HG03097 (cell line): ENCODE results near the gene CENATAC.
"Not testable (repeated sequence)": the region's sequence is repeated elsewhere in the genome, so short reads cannot be mapped to it uniquely, and the experiment has no call there.

Source experiments
- ATAC-seq: cut with Tn5 transposase; IDR thresholded peaks from one replicate; pipeline ENCODE4 v1.9.1; 2021; ENCODE audit not compliant: unreplicated experiment, low FRiP score

CENATAC gene

DNA sequence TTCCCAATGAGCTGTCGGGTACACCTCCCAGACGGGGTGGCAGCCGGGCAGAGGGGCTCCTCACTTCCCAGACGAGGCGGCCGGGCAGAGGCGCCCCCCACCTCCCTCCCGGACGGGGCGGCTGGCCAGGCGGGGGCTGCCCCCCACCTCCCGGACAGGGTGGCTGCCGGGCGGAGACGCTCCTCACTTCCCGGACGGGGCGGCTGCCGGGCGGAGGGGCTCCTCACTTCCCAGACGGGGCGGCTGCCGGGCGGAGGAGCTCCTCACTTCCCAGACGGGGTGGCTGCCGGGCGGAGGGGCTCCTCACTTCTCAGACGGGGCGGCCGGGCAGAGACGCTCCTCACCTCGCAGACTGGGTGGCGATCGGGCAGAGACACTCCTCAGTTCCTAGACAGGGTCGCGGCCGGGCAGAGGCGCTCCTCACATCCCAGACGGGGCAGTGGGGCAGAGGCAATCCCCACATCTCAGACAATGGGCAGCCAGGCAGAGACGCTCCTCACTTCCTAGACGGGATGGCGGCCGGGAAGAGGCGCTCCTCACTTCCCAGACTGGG, 6.4 kb upstream of the CENATAC start:
- not testable (repeated sequence) for ATAC-seq

DNA sequence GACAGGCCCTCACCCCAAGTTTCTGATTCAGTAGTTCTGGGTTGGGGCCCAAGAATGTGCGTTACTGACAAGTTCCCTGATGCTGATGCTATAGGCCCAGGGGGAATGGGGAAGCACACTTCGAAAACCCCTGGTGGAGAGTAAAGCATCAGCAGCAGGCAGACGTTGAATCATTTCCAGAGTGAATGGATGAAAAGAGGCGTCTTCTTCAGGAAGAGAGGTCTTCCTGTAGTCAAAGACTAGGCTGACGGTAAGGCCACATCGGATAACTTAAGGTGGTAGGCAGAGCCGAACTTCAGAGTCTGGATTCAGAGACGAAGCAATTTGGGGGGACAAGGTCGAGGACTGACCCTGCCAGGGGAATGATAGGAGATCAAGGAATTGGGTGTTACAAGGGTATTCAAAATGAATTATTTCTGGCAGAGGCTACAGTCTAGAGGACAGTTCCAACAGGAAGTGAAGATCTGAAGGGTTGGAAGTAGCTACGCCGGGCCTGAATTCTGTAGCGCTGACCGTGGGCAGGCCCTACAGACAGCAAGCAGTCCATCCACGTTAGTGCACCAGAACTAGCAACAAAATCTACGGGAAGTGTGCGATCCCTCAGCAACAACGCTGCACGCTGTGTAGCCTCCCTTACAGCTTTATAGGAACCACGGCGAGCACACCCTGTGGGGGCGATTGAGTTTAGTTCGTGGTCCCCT, 862 bp upstream of the CENATAC start:
- peak; percentile 3 for ATAC-seq

DNA sequence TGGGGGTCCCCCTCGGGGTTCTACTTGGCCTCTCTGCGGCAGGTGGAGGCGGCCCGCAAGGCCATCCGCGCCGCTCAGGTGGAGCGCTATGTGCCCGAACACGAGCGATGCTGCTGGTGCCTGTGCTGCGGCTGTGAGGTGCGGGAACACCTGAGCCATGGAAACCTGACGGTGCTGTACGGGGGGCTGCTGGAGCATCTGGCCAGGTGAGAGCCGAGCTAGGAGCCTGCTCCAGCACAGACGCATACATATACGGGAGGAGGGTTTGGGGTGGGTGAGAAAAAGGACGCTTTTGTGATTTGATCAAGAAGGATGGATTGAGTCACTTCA, 415 bp downstream of the CENATAC start:
- ATAC-seq: no peak

DNA sequence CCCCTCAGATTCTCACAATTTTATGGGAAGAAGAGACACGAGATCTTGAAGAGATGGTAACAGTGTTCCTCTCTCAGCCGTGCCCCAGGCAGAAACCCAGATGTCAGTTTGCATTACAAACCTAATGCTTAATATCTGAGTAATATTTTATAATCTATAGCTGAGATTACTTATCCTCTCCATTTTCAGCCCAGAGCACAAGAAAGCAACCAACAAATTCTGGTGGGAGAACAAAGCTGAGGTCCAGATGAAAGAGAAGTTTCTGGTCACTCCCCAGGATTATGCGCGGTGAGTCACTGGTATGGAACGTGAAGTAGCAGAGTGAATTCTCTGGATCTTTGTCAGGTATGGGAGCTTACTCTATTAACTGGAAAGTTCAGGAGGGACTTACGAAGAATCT, 884 bp downstream of the CENATAC start:
- no peak for ATAC-seq

DNA sequence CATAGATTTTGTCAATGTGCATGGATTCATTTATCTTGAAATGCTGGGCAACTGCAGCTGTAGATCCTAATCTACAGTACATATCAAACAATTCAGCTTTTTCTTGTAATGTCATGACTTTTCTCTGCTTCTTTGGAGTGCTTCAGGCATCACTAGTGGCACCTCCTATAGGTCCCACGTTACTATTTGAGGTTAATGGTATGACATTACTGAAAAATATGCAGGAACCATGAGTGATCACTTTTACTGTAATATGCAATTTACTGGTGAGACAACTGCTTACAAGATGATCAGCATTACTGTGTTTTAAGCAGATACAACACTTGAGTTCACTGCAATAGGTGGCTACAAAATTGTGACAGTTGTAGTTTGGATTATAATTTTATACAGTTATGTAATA, 3.0 kb downstream of the CENATAC start:
- no peak for ATAC-seq

DNA sequence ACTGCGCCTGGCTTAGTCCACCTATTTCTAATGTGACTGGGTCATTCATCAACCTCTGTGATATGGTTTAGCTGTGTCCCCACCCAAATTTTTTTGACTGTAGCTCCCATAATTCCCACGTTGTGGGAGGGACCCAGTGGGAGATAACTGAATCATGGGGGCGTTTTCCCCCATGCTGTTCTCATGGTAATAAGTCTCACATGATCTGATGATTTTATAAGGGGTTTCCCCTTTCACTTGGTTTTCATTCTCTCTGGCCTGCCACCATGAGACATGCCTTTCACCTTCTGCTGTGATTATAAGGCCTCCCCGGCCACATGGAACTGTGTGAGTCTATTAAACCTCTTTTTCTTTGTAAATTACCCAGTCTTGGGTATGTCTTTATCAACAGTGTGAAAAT, 8.7 kb downstream of the CENATAC start:
- no peak for ATAC-seq

DNA sequence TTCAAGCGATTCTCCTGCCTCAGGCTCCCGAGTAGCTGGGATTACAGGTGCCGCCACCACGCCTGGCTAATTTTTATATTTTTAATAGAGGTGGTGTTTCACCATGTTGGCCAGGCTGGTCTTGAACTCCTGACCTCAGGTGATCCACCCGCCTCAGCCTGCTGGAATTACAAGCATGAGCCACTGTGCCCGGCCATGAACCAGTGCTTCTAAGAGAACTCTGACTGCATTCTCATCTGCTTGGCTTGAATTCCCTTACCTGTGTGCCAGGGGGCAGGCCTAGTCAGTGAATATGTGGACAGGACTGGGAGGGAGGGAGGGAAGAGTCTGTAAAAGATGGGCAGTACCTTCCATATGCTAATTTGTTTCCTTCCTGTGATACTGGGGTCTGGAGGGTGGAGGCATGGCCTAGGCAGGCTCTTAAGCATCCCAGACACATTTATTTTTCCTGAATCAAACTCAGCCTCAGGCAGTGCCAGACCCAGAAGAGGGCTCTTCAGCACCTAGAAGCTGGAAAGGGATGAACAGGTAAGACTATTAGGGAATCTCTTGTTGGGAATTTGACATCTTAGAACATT, 13.6 kb downstream of the CENATAC start:
- no peak for ATAC-seq

DNA sequence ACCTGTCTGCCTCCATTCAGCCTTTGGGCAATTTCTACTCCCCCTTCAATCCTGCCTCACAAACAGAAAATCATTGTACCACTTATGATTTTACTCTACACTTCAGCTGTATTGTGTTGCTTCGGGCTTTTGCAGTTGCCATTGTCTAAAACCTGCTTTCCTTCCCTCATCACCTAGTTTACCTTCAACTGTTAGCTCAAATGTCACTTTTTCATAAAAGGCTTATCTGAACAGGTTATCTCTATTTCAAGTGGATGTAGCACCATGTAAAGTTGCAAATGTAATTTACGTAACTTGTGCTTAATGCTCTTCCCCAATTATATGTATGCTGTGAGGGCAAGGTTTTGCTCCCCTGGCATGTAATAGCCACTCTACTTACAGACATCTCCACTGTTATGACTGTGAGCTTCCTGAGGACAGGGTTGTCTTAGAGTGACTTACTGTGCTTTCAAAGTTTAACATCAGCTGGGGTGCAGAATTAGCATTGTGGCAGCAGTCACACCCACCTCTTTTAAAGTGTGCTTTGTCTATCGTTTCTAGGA, 14.8 kb downstream of the CENATAC start:
- ATAC-seq: no peak

DNA sequence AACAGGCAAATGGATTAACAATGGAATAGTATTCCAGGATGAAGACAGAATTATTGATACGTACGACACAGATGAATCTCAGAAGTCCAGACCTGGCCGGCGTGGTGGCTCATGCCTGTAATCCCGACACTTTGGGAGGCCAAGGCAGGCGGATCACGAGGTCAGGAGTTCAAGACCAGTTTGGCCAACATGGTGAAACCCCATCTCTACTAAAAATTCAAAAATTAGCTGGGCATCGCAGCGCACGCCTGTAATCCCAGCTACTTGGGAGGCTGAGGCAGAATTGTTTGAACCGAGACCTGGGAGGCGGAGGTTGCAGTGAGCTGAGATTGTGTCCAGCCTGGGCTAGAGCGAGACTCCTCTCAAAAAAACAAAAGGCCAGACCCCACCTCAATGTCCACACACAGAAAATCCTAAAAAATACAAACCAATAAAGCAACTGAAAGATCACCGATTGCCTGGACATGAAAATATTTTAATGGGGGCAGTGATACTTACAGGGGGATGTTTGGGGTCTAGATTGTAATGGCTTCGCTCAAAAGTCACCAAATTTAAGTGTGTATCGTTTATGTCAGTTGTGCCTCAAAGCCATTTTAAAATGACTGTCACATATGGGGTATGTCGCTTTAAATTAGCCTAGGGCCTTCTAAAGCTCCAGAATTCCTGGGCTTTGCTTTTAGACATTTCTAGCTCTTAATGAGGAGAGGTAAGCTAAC, 16.4 kb downstream of the CENATAC start:
- no peak for ATAC-seq

DNA sequence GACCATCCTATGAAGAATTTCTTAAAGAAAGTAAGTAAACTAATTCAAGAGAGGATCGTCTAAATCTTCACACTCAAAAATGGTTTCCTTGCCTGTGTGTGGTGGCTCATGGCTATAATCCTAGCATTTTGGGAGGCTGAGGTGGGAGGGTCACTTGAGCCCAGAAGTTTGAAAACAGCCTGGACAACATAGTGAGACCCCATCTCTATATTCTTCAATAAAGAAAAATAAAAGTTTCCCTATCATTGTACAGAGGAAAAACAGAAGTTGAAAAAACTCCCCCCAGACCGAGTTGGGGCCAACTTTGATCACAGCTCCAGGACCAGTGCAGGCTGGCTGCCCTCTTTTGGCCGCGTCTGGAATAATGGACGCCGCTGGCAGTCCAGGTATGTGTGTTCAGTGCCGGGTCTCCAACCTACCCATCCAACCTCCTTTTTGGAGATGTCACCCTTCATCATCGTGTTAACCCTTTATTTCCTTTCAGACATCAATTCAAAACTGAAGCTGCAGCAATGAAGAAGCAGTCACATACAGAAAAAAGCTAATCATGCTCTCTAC, 17.2 kb downstream of the CENATAC start:
- ATAC-seq: no peak

DNA sequence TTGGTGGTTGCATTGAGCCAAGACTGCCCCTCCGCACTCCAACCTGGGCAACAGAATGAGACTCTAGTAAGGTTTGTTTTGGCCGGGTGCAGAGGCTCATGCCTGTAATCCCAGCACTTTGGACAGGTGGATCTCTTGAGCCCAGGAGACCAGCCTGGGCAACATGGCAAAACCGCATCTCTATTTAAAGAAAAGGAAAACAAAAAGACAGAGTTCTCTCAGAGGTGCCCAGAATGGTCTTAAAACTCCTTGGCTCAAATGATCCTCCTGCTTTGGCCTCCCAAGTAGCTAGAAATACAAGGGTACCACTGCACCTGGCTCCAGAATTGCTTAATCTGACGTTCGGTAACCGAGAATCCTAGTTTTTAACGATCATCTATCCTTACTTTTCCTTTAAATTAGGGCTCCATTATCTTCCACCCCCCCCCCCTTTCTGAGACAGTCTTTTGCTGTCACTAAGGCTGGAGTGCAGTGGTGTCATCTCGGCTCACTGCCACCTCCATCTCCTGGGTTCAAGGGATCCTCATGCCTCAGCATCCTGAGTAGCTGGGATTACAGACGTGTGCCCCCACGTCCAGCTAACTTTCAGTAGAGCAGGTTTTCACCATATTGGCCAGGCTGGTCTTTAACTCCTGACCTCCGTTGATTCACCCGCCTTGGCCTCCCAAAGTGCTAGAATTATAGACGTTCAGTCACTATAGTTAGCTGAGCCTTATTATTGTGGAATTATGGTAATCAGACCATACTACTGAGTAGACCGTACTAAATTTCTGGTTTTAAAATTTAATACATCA, 18.5 kb downstream of the CENATAC start:
- ATAC-seq: no peak

DNA sequence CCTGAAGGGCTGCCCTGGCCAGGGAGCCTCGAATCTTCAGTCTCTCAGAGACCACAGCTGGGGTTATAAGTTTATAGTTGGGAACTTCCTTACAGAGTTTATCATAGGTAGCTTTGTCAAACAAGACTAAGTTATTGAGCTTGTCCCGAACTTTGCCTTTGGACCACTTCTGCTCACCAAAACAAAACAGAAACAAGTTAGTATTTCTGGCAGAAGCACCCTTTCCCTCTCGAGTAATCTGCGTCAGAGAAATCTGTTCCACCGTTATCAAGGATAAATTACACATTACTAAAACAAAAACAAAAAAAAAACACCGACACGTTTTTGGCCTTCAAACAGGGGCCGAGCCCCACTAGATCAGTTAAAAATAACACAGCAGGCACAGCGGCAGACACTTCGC, 19.4 kb downstream of the CENATAC start:
- not testable (repeated sequence) for ATAC-seq

DNA sequence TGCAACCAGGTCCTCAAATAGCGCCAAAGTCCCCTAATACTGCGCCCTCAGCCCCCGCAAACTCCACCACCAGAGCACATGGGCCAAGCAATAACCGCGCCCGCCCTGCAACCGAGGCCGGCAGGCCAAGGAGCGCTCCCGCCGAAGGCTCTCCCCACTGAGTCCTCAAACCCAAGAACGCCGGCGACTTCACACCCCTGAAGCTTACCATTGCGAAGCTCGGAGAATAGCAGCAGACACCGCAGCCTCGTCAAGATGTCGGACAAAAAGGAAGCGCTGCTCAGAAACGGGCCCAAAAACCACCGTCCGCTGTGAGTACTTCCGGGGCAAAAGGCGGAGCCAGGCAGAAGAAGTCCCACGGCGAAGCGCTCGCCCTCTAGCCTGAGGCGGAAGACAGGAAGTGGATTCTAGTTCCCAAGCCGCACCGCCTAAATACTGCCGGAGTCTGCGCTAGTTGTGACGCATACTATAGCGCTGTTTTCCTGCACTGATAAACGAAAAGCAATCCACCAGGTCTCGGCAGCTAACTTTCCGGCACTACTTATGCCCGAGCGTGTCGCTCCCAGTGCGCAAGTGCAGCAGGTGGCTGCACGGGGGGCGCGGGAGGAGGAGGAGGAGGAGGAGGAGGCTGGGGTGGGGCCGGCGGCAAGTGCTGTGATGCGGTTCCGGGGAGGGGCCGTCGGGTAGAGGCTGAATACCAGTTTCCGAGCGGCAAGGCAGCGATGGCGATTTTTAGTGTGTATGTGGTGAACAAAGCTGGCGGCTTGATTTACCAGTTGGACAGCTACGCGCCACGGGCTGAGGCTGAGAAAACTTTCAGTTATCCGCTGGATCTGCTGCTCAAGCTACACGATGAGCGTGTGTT, 20.4 kb downstream of the CENATAC start, which contains the start of the genes RPS25 and TRAPPC4:
Gene RPS25, minus strand, starts transcription at position 270 of the 865 bp plus-strand sequence. Its CDS starts 59 bp downstream, at position 211.
Gene TRAPPC4, plus strand, starts transcription at position 693 of the 865 bp plus-strand sequence. Its CDS starts 30 bp downstream, at position 723.
- ATAC-seq: peak; percentile 79

DNA sequence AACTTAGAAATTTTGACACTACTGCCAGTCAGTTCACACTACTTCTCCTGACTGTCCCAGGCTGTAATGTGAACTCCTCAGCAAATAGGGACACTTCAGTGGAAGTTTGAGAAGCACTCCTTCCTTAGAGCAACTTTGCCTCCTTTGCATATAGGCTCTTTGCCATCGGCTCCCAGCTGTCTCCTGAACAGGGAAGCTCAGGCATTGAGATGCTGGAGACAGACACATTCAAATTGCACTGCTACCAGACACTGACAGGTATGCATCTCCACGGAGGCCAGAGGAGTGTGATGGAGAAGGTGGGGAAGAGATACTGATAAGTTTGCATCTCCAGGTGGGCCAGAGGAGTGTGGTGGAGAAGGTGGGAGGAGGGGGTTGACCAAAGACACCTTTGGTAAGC, 22.1 kb downstream of the CENATAC start:
- ATAC-seq: no peak

DNA sequence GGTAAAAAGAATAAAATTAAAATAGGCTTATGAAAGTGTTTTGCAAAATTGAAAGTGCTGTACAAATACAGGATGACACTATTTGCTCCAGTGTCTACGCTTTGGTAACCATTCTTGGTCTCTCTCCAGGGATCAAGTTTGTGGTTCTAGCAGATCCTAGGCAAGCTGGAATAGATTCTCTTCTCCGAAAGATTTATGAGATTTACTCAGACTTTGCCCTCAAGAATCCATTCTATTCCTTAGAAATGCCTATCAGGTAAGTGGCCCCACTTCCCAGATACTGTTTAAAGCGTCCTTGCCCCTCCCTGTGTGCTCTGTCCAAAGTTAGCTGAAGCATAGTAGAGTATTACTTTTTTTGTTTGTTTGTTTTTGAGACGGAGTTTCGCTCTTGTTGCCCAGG, 23.7 kb downstream of the CENATAC start:
- no peak for ATAC-seq

DNA sequence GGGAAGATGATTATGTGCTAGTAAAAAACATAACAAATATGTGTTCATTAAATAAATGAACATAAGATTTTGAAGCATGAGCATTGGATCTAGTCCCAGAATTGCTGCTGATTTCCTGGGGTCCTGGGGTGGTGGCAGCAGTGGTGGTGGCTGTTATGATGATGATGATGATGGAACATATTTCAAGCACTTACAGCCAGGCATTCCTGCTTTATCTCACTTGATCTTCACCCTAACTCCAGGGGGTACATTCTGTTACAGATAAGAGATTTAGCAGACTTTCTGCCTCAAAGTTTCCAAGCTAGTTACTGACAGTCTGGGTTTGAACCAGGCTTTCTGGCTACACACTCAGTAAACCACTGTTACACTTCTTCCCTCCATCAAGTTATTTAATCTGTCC, 25.8 kb downstream of the CENATAC start:
- ATAC-seq: no peak

DNA sequence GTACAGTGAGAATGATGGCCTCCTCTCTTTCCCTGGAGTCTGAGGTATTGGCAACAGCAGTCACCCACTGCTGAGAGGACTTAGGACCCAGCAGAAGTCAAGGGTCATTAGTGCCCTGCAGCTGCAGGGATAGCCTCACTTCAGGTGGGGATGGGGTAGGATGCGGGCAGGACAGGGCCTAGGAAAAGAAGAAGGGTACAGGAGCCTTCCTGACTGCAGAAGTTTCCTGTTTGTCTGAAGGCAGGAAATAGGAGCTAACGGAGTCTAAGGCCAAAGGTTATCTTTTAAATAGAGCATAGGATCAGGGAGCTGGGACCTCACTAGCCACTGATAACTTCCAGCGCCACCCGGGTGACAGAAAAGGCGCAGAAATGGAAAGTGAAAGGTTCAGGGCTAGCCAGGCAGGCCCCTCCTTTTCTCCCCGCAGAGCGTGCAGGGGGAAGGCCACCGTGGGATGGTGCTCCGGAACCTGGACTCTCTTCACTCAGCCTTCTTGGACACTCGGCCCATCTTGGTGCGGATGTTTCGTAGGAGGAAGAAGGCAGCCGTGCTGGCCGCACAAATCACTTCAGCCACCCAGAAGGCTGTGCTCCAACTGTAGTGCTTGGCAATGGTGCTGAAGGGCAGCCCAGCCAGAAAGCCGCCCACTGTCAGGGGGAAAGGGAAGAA, 26.6 kb downstream of the CENATAC start:
- ATAC-seq: no peak

DNA sequence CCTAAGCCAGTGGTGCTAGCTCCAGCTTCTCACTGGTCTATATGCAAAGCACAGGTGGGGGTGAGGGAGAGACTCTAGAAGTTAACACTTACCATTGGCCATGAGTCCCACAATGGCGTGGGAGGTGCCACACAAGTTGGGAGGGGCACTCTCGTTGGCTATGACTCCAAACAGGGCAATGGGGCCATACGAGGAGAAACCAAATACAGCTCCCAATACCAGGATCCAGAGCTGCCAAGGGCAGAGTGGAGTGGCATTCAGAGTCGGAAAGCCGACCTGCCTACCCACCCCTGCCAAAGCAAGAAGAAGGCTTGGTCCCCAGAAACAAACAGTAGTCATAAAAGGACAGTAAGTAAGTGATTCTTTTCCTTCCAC, 27.1 kb downstream of the CENATAC start:
- ATAC-seq: no peak

DNA sequence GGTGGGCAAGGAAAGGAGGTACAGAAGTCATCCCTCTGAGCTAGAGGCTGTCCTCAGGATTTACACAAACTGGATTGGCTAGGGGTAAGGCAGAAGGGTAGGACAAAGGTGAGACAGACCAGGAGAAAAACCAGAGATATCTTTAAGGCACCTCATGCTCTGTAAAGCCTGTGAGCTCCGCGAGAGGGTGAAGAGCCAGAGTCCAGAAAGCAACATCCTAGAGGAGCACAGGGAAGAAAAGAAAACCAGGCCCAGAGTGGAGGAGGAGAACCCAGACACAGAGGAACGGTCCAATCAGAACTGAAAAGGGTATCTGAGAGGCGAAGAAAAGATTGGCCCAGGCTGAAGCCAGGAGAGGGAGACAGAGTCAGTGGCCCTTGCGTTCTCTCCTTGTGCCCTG, 27.6 kb downstream of the CENATAC start:
- no peak for ATAC-seq
